DND-41 (cell line): Measurements from ENCODE around the gene MALT1.

Source experiments
- ATAC-seq: fragments of 200-7000 bp; cut with Tn5 transposase; 3 replicates; pipeline ENCODE4 v1.9.1; 2021; ENCODE audit warnings: low read depth; ENCODE audit not compliant: insufficient read depth
- DNase-seq: peaks from one replicate; pipeline ENCODE4 v3.0.0-alpha.2; 2020
- H2AFZ ChIP-seq: 2 replicates; pipeline ENCODE4 v1.6.0; 2012; ENCODE audit warnings: low read depth, low read length
- H3K27ac ChIP-seq: 2 replicates; pipeline ENCODE4 v1.5.1; 2012; ENCODE audit warnings: low read length, inconsistent platforms
- H3K27me3 ChIP-seq: fragments of 200-600 bp; sonication (generic); 2 replicates; pipeline ENCODE4 v1.6.0; 2012; ENCODE audit warnings: low read length, mild to moderate bottlenecking, inconsistent platforms; ENCODE audit not compliant: insufficient read depth, poor library complexity
- H3K36me3 ChIP-seq: 2 replicates; pipeline ENCODE4 v1.5.1; 2012; ENCODE audit warnings: low read length, inconsistent platforms; ENCODE audit not compliant: insufficient read depth
- H3K4me1 ChIP-seq: 2 replicates; pipeline ENCODE4 v1.5.1; 2012; ENCODE audit warnings: mild to moderate bottlenecking, low read length; ENCODE audit not compliant: insufficient read depth
- H3K4me2 ChIP-seq: 2 replicates; pipeline ENCODE4 v1.6.0; 2012; ENCODE audit warnings: mild to moderate bottlenecking, moderate library complexity, low read length, inconsistent platforms; ENCODE audit not compliant: insufficient read depth
- H3K4me3 ChIP-seq, 2 experiments: fragments of 200-600 bp in 1 of 2; shearing (Covaris generic) in 1 of 2; 2 replicates each; pipeline ENCODE4 v1.5.1; 2012 to 2016; ENCODE audit warnings: inconsistent platforms in 2 of 2, low read length in 2 of 2, mild to moderate bottlenecking in 2 of 2, low read depth in 1 of 2, moderate library complexity in 1 of 2
- H3K79me2 ChIP-seq: 2 replicates; pipeline ENCODE4 v1.6.0; 2012; ENCODE audit warnings: low read length, inconsistent platforms; ENCODE audit not compliant: insufficient read depth
- H3K9ac ChIP-seq: 2 replicates; pipeline ENCODE4 v1.6.0; 2012; ENCODE audit warnings: low read depth, mild to moderate bottlenecking, inconsistent platforms, low read length, moderate library complexity
- H3K9me3 ChIP-seq: 2 replicates; pipeline ENCODE4 v1.5.1; 2012; ENCODE audit warnings: low read length, moderate library complexity, mild to moderate bottlenecking, inconsistent platforms; ENCODE audit not compliant: insufficient read depth, severe bottlenecking
- H4K20me1 ChIP-seq: 2 replicates; pipeline ENCODE4 v1.6.0; 2012; ENCODE audit warnings: low read length; ENCODE audit not compliant: insufficient read depth
- EZH2 ChIP-seq: IDR thresholded peaks from 3 replicates; pipeline ENCODE4 v1.6.1; 2012; ENCODE audit warnings: borderline replicate concordance, low read depth, mild to moderate bottlenecking, moderate library complexity, low read length, inconsistent platforms; ENCODE audit not compliant: severe bottlenecking
- TF ChIP-seq, protein P1 (sequence below): IDR thresholded peaks from 2 replicates; pipeline ENCODE4 v1.5.1; 2012; ENCODE audit warnings: borderline replicate concordance, low read length, moderate library complexity, mild to moderate bottlenecking; ENCODE audit not compliant: poor library complexity, severe bottlenecking; ENCODE audit errors: extremely low read depth

The MALT1 gene

DNA sequence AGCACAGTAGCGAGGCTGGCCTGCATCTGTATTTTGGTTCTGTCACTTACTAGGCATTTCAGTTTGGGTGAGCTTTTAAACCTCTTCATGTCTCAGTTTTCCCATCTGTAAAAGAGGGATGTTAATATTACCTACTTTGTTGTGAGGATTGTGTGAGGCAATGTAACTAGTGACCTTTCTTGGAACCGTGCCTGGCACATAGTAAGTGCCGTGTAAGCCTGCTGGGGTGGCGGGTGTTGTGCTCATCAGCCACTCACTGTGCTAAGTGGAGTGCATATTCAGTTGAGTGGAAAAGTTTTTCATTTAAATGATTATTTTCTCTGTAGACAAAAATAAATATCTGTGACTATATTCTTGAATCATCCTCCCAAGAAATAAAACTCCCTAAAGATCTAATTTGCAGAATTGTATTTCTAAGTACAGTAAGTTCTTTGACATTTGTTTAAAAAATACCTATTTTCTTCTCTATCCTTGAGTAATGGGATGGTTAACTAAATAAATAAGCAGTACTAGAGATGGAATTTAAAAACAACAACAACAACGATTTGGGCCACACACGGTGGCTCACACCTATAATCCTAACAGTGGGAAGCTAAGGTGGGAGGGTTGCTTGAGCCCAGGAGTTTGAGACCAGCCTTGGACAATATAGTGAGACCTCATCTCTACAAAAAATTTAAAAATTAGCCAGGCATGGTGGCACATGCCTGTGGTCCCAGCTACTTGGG lies 56.7 kb downstream of the MALT1 start:
- Histone ChIP-seq H4K20me1 (no peaks in the 10 kb centered on the region), H3K27ac (no peak overlapping the region), H3K79me2 (no peaks in the 10 kb centered on the region), H3K9ac (no peak overlapping the region), H3K4me1 (no peaks in the 10 kb centered on the region), H3K9me3 (no peaks in the 10 kb centered on the region), H3K4me2 (no peak overlapping the region), H3K36me3 (peaks cover 12% of the 10 kb centered on the region; the same call in 1 of the 2 replicates), H3K27me3 (no peaks in the 10 kb centered on the region), H2AFZ (no peak overlapping the region), H3K4me3 (no peak overlapping the region)
- ATAC-seq: no peak
- TF ChIP-seq, protein P1, sequence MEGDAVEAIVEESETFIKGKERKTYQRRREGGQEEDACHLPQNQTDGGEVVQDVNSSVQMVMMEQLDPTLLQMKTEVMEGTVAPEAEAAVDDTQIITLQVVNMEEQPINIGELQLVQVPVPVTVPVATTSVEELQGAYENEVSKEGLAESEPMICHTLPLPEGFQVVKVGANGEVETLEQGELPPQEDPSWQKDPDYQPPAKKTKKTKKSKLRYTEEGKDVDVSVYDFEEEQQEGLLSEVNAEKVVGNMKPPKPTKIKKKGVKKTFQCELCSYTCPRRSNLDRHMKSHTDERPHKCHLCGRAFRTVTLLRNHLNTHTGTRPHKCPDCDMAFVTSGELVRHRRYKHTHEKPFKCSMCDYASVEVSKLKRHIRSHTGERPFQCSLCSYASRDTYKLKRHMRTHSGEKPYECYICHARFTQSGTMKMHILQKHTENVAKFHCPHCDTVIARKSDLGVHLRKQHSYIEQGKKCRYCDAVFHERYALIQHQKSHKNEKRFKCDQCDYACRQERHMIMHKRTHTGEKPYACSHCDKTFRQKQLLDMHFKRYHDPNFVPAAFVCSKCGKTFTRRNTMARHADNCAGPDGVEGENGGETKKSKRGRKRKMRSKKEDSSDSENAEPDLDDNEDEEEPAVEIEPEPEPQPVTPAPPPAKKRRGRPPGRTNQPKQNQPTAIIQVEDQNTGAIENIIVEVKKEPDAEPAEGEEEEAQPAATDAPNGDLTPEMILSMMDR: no peak
- TF ChIP-seq EZH2: no peak
- DNase-seq: no peak

DNA sequence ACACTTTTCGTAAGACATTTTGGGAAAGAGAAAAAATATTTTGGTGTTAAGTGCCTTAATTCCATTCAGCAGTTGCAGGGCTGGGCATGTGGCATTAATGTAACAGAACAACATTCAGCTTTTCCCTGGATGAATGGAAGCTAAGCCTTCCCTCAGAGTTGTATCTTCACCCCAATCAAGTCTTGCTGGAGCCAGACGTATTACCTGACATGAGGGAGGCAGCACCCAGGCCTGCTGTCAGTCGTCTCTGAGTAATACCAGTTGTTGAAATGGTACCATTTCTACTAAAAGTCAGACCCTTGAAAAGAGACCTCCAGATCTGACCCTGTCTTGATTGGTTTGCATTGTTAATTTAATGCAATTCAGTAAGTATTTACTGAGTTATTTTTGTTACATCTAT lies 57.5 kb downstream of the MALT1 start:
- H3K4me3 ChIP-seq: no peak overlapping the region
- H3K79me2 ChIP-seq: no peaks in the 10 kb centered on the region
- no peak overlapping the region for H3K4me2 ChIP-seq
- H3K36me3 ChIP-seq: peaks cover 6% of the 10 kb centered on the region; the same call in 1 of the 2 replicates
- ATAC-seq (no peak), DNase-seq (no peak)
- no peak overlapping the region for H3K9ac ChIP-seq
- TF ChIP-seq, protein P1: no peak
- no peak for TF ChIP-seq EZH2
- H2AFZ ChIP-seq: no peak overlapping the region
- no peak overlapping the region for H3K27ac ChIP-seq
- H4K20me1 ChIP-seq: no peaks in the 10 kb centered on the region
- no peaks in the 10 kb centered on the region for H3K27me3 ChIP-seq
- H3K4me1 ChIP-seq: no peaks in the 10 kb centered on the region
- H3K9me3 ChIP-seq: no peaks in the 10 kb centered on the region

DNA sequence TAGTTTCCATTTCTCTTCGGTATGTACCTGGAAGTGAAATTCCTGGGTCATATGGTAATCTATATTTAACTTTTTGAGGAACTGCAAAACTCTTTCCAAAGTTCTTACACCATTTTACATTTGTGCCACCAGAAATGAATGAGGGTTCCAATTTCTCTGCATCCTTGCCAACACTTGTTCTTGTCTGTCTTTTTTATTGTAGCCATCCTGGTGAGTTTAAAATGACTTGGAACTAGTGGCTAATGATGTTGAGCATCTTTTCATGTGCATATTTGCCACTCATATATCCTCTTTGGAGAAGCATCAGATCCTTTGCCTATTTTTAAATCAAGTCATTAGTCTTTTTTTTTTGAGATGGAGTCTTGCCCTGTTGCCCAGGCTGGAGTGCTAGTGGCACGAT lies 59.4 kb downstream of the MALT1 start:
- ATAC-seq: no peak
- Histone ChIP-seq H3K27ac (no peak overlapping the region), H2AFZ (no peak overlapping the region), H3K27me3 (no peaks in the 10 kb centered on the region), H3K4me1 (no peaks in the 10 kb centered on the region), H3K9ac (no peak overlapping the region), H3K9me3 (no peaks in the 10 kb centered on the region), H3K79me2 (no peaks in the 10 kb centered on the region), H3K36me3 (peaks cover 17% of the 10 kb centered on the region; the same call in 1 of the 2 replicates), H4K20me1 (no peaks in the 10 kb centered on the region), H3K4me3 (no peak overlapping the region), H3K4me2 (no peak overlapping the region)
- no peak for DNase-seq
- no peak for TF ChIP-seq EZH2
- TF ChIP-seq, protein P1: no peak
